NCI-H510A treated with DMSO at 0.1 percent for 48 hours (cell line): ENCODE results near the gene TEX29.

Experiments
- DNase-seq: peaks from one replicate; lab custom pipeline; 2025; lab: John Stamatoyannopoulos, UW

The TEX29 gene

GRCh38 chr13:111322001-111322915, 1.8 kb downstream of the TEX29 start:
- no peak for DNase-seq

GRCh38 chr13:111322916-111323331, 2.5 kb downstream of the TEX29 start:
- no peak for DNase-seq

- DNase-seq, result no peak
These were observed 3.1 kb downstream of the TEX29 start for GRCh38 chr13:111323549-111323948.

GRCh38 chr13:111323950-111324651, 3.7 kb downstream of the TEX29 start:
- DNase-seq, result no peak

GRCh38 chr13:111324736-111325135, 4.3 kb downstream of the TEX29 start:
- no peak for DNase-seq

- DNase-seq, result no peak
These were observed 4.9 kb downstream of the TEX29 start for GRCh38 chr13:111325146-111325890.

GRCh38 chr13:111325941-111326620, 5.6 kb downstream of the TEX29 start:
- DNase-seq, result no peak

- DNase-seq, result no peak
These were observed 6.2 kb downstream of the TEX29 start for GRCh38 chr13:111326621-111326965.

GRCh38 chr13:111326981-111327642, 6.7 kb downstream of the TEX29 start:
- no peak for DNase-seq

GRCh38 chr13:111327730-111328573, 7.5 kb downstream of the TEX29 start:
- DNase-seq, result no peak

- no peak for DNase-seq
These were observed 8.3 kb downstream of the TEX29 start for GRCh38 chr13:111328574-111329410.

GRCh38 chr13:111329641-111330040, 9.2 kb downstream of the TEX29 start:
- no peak for DNase-seq

GRCh38 chr13:111330066-111330610, 9.7 kb downstream of the TEX29 start:
- no peak for DNase-seq

GRCh38 chr13:111335298-111335697, 14.9 kb downstream of the TEX29 start:
- DNase-seq, result no peak

GRCh38 chr13:111336666-111337065, 16.2 kb downstream of the TEX29 start:
- no peak for DNase-seq

- no peak for DNase-seq
These were observed 16.8 kb downstream of the TEX29 start for GRCh38 chr13:111337206-111337605.

- no peak for DNase-seq
These were observed 17.3 kb downstream of the TEX29 start for GRCh38 chr13:111337741-111338140.

- no peak for DNase-seq
These were observed 18.4 kb downstream of the TEX29 start for GRCh38 chr13:111338841-111339240.
